Central memory CD4-positive, alpha-beta T cell (primary cell): Measurements from ENCODE around the gene TMEM182.

Experiments
- DNase-seq: peaks from one replicate; pipeline ENCODE4 v3.0.0; 2022

Gene TMEM182

GRCh38 chr2:102803041-102803896, 41.4 kb downstream of the TMEM182 start:
- peak; percentile 42 for DNase-seq

- DNase-seq, result no peak
Observed at GRCh38 chr2:102803897-102804217, 42.0 kb downstream of the TMEM182 start.

- peak; percentile 11 for DNase-seq
Observed at GRCh38 chr2:102806250-102806837, 44.5 kb downstream of the TMEM182 start.

- DNase-seq, result no peak
Observed at GRCh38 chr2:102809291-102810189, 47.7 kb downstream of the TMEM182 start.

DNA sequence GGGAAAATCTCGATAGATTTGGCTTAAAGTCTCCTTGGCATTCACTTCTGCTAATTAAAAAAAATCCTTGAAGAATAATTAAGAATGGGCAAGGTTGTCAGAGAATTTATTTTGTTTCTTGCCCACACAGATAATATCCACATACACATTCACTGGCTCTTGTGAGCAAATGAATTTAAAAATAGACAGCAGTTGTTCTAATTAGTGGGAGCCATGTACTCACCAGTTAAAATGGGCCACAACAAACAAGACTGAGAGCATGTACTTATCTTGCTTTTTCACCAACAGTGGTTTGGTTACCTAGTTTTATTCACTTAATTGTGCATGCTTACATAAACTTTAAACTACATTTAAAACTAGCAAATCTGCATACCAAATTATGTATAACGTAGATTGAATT, 53.5 kb downstream of the TMEM182 start:
- DNase-seq, result no peak

- DNase-seq, result no peak
Observed at GRCh38 chr2:102826904-102827303, 65.1 kb downstream of the TMEM182 start.

GRCh38 chr2:102832789-102833188, 71.0 kb downstream of the TMEM182 start:
- DNase-seq, result no peak

DNA sequence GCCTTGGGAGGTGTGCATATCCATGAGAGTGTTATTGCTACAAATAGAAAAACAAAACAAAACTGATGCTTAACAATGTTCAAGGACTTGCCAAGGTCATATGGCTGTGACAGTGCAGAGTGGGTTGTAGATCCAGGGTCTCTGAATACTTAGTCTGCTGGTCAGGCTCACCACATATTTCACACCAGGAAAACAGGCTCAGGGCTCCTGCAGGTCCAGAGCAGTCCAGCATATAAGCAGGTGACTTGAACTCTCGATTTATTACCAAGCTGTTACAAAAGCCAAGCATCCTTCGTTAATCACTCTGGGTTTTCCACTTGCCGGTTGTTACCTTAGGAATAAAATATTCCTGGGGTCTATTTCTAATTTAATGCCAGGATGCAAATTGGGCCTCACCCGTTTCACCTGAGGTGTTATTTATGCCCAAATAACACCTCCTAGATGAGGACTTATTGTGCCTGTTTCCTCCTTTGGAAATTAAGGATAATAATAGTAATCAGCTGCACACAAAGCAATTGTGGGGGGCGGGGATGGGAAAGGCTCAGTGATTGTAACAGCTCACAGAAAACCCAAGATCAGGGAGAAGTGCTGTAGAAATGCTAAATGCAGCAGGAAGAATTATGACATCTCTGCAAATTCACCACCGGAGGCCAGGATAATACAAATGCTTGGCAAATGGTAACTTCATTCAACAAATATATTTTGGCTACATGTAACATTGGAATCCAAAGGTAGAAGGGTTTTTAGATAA, 72.9 kb downstream of the TMEM182 start:
- DNase-seq, result no peak

- DNase-seq, result no peak
Observed at GRCh38 chr2:102837626-102838198, 75.9 kb downstream of the TMEM182 start.

DNA sequence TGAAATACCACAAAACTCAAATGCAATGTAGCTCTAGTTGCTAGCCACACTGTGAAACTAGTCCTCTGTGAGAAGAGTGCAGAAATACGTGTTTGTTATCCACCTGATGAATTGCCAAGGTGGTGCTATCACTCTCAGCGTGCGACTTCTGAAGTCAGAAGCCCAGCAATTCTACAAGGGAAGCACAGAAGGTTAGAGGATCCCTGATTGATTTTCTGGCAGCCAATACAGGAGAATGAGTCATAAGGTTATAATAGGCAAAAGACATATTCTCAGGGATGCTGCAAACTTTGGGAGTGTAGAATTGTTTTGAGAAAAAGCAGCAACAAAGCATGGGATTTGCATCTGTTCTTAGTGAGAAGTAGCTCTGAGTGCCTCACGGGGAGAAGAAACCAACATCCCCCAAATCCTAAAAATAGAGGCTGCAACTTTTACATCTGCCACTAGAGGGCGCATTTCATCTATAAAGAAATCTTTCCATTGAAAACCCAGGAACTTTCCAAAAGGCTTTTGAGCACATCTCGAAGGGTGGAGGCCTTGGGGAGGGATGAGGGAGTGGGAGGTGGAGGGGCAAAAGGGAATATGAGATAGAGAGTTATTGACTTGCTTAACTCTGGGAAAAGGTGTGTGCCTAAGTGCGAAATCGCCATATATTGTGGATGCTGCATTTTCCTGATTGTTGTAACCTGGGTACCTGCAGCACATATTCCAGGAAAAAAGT, 78.0 kb downstream of the TMEM182 start:
- no peak for DNase-seq

DNA sequence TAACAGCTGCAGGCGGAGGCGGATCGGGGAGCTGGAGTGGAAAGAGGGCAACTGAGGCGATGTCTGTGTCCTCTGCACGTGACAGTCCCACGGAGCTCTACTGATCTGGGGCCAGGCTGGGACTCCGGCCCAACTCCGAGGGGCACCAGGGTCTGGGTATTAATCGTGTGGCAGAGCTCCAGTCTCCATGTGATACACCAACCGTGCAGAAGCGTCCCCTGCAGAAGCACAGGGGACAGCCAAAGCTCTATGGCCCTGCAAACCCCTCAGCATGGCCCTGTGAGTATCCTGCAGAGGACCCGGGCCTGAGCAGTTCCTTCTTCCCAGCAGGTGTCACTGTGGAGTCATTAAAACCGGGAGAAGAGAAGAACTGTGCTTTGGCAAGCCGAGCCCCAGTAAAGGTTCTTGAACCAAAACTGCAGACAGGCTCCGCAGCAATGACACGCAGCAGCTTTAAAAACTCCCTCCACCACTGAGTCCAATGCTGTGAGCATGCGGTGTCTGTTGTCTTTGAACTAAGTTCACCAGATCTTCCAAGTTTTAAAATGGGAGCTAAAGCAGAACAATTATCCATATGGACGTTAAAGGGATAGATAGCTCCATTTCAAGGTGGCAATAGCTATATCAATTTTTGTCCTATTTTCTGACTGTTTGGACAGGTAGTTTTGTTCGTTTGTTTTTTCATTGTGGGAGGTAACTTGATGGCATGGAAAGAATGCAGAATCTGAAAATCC, 79.4 kb downstream of the TMEM182 start:
- DNase-seq, result no peak

DNA sequence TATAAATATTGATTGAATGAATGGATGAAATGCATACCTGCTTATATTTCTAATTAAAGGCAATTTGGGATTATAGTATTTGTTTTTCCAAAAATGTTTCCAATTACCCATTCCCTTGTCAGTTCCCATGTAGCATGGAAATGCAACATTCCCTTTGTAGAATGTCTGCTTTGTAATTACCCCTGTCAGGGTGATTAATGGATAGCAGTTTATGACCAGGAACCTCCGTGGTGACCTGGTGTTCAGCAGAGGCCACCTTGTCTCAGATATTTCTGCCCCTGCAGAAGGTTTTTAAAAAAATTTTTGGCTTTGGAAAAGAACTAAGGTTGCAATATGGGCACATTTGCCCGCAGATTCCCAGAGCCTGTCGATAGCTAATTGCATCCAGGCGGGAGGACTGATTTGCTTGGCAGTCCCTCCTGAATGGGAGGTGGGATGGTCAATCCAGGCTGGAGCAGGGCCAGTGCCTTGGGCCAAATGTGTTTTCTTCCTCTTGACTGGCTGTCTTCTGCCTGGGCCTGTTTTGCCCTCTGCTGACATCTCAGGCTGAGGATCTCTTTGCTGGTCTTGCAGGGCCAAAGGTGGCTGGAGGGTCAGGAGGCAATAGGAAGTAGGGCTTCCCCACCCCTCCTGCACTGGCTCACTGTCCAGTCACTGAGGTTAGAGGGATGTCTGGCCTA, 82.1 kb downstream of the TMEM182 start:
- DNase-seq, result no peak

DNA sequence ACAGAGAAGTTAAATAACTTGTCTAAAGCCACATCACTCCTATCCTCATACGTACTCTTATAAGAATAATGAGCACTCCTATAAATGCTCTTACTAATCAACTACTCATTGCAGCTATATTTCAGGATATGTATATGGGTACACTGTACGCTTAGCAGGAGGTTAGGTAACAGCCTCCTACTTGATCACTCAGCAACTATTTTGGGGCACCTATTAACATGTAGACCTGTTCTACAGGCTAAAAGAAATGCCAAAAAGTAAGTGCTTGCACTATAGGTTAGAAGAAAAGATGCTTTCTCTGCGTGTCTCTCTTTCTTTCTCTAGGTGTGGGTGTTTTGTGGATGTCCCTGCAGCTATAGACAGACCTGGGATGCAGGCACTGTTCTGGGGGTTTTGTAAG, 83.1 kb downstream of the TMEM182 start:
- DNase-seq, result no peak

GRCh38 chr2:102848366-102848839, 86.6 kb downstream of the TMEM182 start:
- DNase-seq, result no peak

- DNase-seq, result no peak
Observed at GRCh38 chr2:102850888-102851287, 89.1 kb downstream of the TMEM182 start.

DNA sequence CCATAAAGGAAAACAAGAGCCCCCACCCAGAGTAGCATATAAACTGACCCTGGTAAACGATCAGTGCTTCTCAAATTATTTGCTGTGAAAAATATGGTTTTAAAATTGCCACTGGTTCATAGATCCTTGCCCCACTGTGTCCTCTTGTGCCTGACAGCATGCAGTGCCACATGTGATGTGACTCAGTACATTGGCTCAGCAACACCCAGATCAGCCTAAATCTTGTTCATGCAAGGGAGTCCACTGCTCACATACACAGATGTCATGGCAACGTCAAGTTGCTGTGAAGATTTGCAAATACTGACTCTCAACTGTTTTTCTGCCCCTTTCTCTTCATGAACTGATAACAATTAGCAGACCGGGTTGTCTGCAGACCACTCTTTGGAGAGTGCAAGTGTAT, 91.0 kb downstream of the TMEM182 start:
- DNase-seq, result no peak
